Panc1 (cell line): ENCODE results near the gene PAPSS2. TPM values are rescaled to one million over a fixed set of nuclear protein-coding genes. Genes with fewer than 3 reads are reported as not detected.

ENCODE experiments used
- ATAC-seq: fragments of 200-7000 bp; cut with Tn5 transposase; 2 replicates; pipeline ENCODE4 v1.9.1; 2020; ENCODE audit warnings: mild to moderate bottlenecking, moderate library complexity
- BruUV-seq: library from RNA; stranded (reverse); fragments of 400-500 nt; replicated peaks from 2 replicates; lab custom pipeline; 2021; lab: Mats Ljungman, UMichigan
- CTCF ChIA-PET: fragments of 300-600 bp; sonication (Branson Sonifier 250); formaldehyde crosslinking; loops from one replicate; lab custom pipeline; 2022; ENCODE audit warnings: antibody characterized with exemption; lab: Charles Lee
- POLR2A ChIA-PET: fragments of 300-600 bp; sonication (Branson Sonifier 250); formaldehyde crosslinking; loops from one replicate; lab custom pipeline; 2022; ENCODE audit warnings: antibody characterized with exemption; lab: Charles Lee
- DNase-seq: peaks from one replicate; pipeline ENCODE4 v3.0.0-alpha.2; 2010; ENCODE audit warnings: low read depth, low spot score
- H3K27ac ChIP-seq: 2 replicates; pipeline ENCODE4 v1.5.1; 2011; ENCODE audit warnings: mild to moderate bottlenecking, low read length, inconsistent platforms
- H3K27me3 ChIP-seq: fragments of 200-500 bp; sonication (Bioruptor generic); 2 replicates; pipeline ENCODE4 v1.6.0; 2014; ENCODE audit warnings: low read length, inconsistent platforms; ENCODE audit not compliant: control insufficient read depth, insufficient read depth
- H3K36me3 ChIP-seq: fragments of 200-500 bp; sonication (Bioruptor generic); 2 replicates; pipeline ENCODE4 v1.5.1; 2014; ENCODE audit warnings: inconsistent platforms, mild to moderate bottlenecking, low read length, moderate library complexity; ENCODE audit not compliant: control insufficient read depth, insufficient read depth
- H3K4me1 ChIP-seq: 2 replicates; pipeline ENCODE4 v1.5.1; 2011; ENCODE audit warnings: inconsistent platforms, mild to moderate bottlenecking, low read length, moderate library complexity; ENCODE audit not compliant: control insufficient read depth, insufficient read depth
- H3K4me3 ChIP-seq, 2 experiments: 2 replicates each; pipeline ENCODE4 v1.5.1; 2011 to 2012; ENCODE audit warnings: low read depth in 2 of 2, low read length in 2 of 2, mild to moderate bottlenecking in 2 of 2, inconsistent platforms in 1 of 2, moderate library complexity in 1 of 2
- H3K9me3 ChIP-seq: fragments of 200-500 bp; sonication (Bioruptor generic); 2 replicates; pipeline ENCODE4 v1.5.1; 2014; ENCODE audit warnings: low read depth, mild to moderate bottlenecking, inconsistent platforms, low read length, moderate library complexity; ENCODE audit not compliant: control insufficient read depth, insufficient read depth
- CTCF ChIP-seq: fragments of 450-650 bp; IDR thresholded peaks from 2 replicates; pipeline ENCODE4 v1.5.1; 2017; ENCODE audit warnings: mild to moderate bottlenecking
- POLR2AphosphoS5 ChIP-seq: IDR thresholded peaks from 2 replicates; pipeline ENCODE4 v1.6.1; 2012; ENCODE audit warnings: mild to moderate bottlenecking, low read depth, low read length, moderate library complexity
- REST ChIP-seq, 2 experiments: IDR thresholded peaks; 2 replicates each; pipeline ENCODE4 v1.6.1; 2011 to 2012; ENCODE audit warnings: low read depth in 2 of 2, control low read depth in 1 of 2, low read length in 1 of 2, mild to moderate bottlenecking in 1 of 2, moderate library complexity in 1 of 2; ENCODE audit not compliant: insufficient read depth in 1 of 2
- SIN3A ChIP-seq: IDR thresholded peaks from 2 replicates; pipeline ENCODE4 v1.6.1; 2012; ENCODE audit warnings: low read depth, mild to moderate bottlenecking, low read length, moderate library complexity, borderline replicate concordance; ENCODE audit not compliant: insufficient read depth
- TCF7L2 ChIP-seq: IDR thresholded peaks from 2 replicates; pipeline ENCODE4 v1.6.1; 2011; ENCODE audit warnings: mild to moderate bottlenecking, low read depth, low read length, inconsistent platforms
- in situ Hi-C: cut with HindIII; loops from 2 replicates; pipeline ENCODE4 v1.10.0; 2016; ENCODE audit warnings: low sequenced_read_pairs, low pct_unique_long_range_greater_than_20kb
- intact Hi-C: fragments of 100-400 bp; cut with micrococcal nuclease; formaldehyde crosslinking; loops from one replicate; pipeline ENCODE4 v1.10.0; 2022; ENCODE audit not compliant: unreplicated experiment
- total RNA-seq: library from RNA; stranded (reverse); gene quantifications from one replicate; pipeline ENCODE4 v1.2.1, GENCODE V29; 2021; ENCODE audit not compliant: unreplicated experiment

Gene PAPSS2
- total RNA-seq, 1 experiment from 2014 or later, result 17.1 TPM

- DNase-seq (no peak), ATAC-seq (no peak)
- H3K9me3 ChIP-seq, result no peaks in the 10 kb centered on the region
- H3K27me3 ChIP-seq, result no peaks in the 10 kb centered on the region
- CTCF ChIA-PET, result no interaction called here
- H3K36me3 ChIP-seq, result peaks cover 19% of the 10 kb centered on the region; the same call in 1 of the 2 replicates
- H3K4me3 ChIP-seq, result no peak overlapping the region
- TF ChIP-seq CTCF, result no peak
- no peak for TF ChIP-seq POLR2AphosphoS5
- no peak for TF ChIP-seq SIN3A
- no peak for TF ChIP-seq REST (IDR thresholded peaks at IDR 0.05; ENCODE audit: insufficient read depth in 1 of 2, low read depth in 2 of 2, low read length in 1 of 2)
- TF ChIP-seq TCF7L2, result no peak
- POLR2A ChIA-PET, result no interaction called here
- in situ Hi-C loops, result no loop called here
- H3K27ac ChIP-seq, result no peak overlapping the region
- no peaks in the 10 kb centered on the region for H3K4me1 ChIP-seq
- BruUV-seq, result no TSS peak
- intact Hi-C loops, result no loop called here
These were observed 107.6 kb downstream of the PAPSS2 start for GRCh38 chr10:87767253-87767652.

GRCh38 chr10:87771871-87772500 is 112.3 kb downstream of the PAPSS2 start:
- in situ Hi-C loops (no loop called here), intact Hi-C loops (loop anchor here (2.0 kb wide), 2 partner anchors 115 to 239 kb away; no protein-coding TSS in a partner anchor)
- no peaks in the 10 kb centered on the region for H3K27me3 ChIP-seq
- no peaks in the 10 kb centered on the region for H3K9me3 ChIP-seq
- no peak for TF ChIP-seq TCF7L2
- peak; percentile 74 for TF ChIP-seq CTCF
- no peak for TF ChIP-seq SIN3A
- TF ChIP-seq REST (IDR thresholded peaks at IDR 0.05; ENCODE audit: insufficient read depth in 1 of 2, low read depth in 2 of 2, low read length in 1 of 2), result no peak
- TF ChIP-seq POLR2AphosphoS5, result no peak
- no peak overlapping the region for H3K27ac ChIP-seq
- H3K36me3 ChIP-seq, result peaks cover 22% of the 10 kb centered on the region; the same call in 1 of the 2 replicates
- H3K4me1 ChIP-seq, result no peaks in the 10 kb centered on the region
- no TSS peak for BruUV-seq
- ChIA-PET POLR2A (no interaction called here), CTCF (interaction anchor here (0.7 to 1.2 kb wide), 2 partner anchors 47 to 109 kb away, joined by 3 to 7 read pairs; no protein-coding TSS in a partner anchor)
- no peak overlapping the region for H3K4me3 ChIP-seq
- DNase-seq, result no peak
- peak; percentile 67 for ATAC-seq
